ENCODE data around the gene CD200R1L.

DNA sequence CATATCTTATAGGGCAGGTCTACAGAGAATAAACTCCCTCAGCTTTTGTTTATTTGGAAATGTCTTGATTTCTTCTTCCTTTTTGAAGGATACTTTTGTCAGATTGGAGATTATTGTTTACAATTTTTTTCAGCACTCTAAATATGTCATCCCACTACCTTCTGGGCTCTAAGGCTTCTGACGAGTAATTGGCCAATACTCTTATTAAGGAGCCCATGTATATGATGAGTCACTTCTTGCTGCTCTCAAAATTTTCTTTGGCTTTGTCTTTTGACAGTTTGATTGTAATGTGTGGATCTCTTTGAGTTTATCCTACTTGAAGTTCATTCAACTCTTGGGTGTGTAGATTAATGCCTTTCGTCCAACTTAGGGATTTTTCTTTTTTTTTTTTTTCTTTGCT, 28.9 kb upstream of the CD200R1L start:
- TF ChIP-seq, protein P1, sequence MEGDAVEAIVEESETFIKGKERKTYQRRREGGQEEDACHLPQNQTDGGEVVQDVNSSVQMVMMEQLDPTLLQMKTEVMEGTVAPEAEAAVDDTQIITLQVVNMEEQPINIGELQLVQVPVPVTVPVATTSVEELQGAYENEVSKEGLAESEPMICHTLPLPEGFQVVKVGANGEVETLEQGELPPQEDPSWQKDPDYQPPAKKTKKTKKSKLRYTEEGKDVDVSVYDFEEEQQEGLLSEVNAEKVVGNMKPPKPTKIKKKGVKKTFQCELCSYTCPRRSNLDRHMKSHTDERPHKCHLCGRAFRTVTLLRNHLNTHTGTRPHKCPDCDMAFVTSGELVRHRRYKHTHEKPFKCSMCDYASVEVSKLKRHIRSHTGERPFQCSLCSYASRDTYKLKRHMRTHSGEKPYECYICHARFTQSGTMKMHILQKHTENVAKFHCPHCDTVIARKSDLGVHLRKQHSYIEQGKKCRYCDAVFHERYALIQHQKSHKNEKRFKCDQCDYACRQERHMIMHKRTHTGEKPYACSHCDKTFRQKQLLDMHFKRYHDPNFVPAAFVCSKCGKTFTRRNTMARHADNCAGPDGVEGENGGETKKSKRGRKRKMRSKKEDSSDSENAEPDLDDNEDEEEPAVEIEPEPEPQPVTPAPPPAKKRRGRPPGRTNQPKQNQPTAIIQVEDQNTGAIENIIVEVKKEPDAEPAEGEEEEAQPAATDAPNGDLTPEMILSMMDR (IDR thresholded peaks at IDR 0.05 in 8 of 11, conservative IDR thresholded peaks at IDR 0.05 in 3 of 11) = no peak
- TF ChIP-seq POLR2AphosphoS5 (IDR thresholded peaks at IDR 0.05) = no peak

Measured in spleen (tissue), 7 donors.